GM19023 (cell line): ENCODE data around the gene KCNK15.
"Not testable (repeated sequence)": the region's sequence is repeated elsewhere in the genome, so short reads cannot be mapped to it uniquely, and the experiment has no call there.

ENCODE experiments used
- ATAC-seq: cut with Tn5 transposase; IDR thresholded peaks from one replicate; pipeline ENCODE4 v1.9.1; 2021; ENCODE audit warnings: mild to moderate bottlenecking, moderate library complexity; ENCODE audit not compliant: unreplicated experiment

Gene KCNK15

DNA sequence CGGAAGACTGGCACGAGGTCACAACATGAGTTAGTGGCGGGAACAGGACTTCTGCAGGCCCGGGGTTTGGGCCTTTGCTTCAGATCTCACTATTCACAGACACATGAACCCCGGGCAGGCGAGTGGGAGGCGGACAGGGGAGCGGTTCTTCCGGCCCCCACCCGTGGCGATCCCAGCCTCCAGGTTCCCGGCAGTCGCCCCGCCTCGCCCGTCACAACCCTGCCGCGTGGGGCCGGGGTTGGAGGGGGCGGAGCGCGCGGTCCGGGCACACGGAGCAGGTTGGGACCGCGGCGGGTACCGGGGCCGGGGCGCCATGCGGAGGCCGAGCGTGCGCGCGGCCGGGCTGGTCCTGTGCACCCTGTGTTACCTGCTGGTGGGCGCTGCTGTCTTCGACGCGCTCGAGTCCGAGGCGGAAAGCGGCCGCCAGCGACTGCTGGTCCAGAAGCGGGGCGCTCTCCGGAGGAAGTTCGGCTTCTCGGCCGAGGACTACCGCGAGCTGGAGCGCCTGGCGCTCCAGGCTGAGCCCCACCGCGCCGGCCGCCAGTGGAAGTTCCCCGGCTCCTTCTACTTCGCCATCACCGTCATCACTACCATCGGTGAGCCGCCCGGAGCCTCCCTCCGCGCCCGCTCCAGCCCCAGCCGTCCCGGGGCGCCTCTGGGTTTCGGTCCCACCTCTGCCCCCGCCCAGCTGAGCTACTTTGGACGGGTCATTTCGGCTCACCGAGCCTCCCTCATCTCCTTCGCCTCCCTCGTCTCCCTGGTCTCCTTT, at the start of gene KCNK15:
KCNK15 (plus strand) TSS at position 268 of the 769 bp plus-strand sequence; CDS start at position 314, 46 bp downstream.
- ATAC-seq, result no peak

DNA sequence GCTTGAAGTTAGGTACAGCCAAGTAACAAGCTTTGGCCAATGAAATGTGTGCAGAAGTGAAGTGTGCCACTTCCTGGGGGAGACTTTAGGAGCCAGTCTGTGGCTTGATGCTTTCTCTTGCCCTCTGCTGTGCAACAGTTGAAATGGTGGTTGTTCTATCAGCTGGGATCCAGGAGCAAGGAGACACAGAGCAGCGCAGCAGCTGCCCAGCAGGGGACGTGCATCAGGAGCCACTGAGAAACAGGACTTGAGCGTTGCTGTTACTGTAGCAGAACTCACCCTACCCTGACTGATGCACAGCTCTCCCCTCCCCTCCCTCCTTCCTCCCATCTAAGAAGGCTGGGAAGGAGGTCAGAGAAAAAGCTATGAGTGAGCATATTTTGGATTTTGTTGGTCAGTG, 49.4 kb upstream of the KCNK15 start:
- ATAC-seq, result no peak

DNA sequence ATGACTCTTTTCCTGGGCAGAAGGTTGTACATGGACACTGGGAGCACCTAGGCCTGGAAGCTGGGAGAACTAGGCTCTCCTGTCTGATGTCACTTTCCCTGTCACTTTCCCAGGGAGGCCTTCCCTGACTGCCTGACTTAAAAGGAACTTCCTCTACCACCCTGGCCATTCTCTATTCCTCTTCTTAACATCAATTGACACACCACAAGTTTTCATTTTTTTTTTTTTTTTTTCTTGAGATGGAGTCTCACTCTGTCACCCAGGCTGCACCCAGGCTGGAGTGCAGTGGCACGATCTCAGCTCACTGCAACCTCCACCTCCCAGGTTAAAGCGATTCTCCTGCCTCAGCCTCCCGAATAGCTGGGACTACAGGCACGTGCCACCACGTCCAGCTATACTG, 48.6 kb upstream of the KCNK15 start:
- ATAC-seq, result not testable (repeated sequence)

DNA sequence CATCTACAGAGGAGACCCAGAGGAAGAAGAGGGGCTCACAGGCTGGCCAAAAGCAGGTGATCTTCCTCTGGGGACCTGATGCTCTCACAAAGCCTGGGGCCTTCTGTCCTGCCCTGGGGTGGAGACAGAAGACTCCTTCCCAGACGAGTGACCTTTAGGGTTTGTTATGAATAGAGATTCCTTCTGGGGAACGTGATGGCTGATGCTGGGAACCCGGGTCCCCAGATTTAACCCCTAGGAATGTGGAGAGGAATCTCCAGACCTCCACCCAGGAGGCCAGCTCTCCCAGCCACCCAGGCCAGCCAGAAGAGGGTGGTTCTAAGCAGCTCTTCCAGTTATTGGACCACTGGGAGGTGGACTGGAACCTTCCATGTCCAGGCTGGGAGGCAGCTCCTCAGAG, 47.3 kb upstream of the KCNK15 start:
- ATAC-seq, result no peak

DNA sequence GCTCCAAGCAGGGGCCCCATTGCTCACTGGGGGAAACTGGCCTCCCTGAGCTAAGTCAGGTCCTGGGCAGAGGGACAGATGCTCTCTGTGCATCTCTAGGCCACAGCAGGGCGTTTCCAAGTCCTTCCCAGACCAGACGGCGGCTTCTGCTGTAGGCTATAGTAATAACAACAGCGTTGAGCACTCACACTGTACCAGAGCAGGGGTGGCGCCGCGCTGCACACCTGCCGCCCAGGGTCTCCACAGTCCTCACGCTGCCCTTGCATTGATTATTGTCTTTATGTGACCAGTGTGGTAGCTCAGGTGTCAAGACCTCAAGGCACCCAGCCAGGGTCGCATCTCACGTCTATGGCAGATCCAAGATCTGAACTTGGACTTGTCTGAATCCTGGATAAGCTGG, 45.4 kb upstream of the KCNK15 start:
- ATAC-seq, result no peak

DNA sequence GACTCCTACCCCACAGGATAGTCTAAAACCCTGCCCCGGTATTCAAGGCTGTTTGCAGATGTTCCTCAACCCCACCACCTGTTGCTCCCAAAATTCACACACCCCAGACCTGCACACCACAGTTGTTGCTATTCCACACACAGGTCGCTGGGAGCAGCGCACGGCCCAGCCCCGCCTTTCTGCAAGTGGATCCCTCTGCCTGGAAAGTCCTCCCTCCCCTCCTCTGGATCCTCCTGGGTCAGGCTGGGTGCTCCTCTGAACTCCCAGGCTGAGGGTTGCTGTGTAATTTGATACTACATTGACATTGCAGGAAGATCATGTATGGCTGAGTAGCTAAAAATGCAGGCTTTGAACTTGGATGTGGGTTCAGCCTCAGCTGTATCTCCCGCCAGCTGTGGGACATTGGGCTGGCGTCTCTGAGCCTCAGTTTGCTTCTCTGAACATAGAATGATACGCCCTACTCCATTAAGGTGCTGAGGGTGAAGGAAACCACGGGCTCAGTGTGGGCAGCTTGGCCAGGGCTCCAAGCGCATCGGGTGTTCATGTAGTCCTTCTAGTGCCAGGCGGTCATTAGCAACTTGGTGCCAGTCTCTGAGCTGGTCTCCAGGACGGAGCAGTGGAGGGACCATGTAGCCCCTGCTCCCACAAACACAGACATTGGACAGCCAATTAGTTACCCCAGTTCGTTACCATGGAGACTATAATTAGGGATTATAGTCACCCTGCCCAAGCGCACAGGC, 44.4 kb upstream of the KCNK15 start:
- ATAC-seq, result no peak

DNA sequence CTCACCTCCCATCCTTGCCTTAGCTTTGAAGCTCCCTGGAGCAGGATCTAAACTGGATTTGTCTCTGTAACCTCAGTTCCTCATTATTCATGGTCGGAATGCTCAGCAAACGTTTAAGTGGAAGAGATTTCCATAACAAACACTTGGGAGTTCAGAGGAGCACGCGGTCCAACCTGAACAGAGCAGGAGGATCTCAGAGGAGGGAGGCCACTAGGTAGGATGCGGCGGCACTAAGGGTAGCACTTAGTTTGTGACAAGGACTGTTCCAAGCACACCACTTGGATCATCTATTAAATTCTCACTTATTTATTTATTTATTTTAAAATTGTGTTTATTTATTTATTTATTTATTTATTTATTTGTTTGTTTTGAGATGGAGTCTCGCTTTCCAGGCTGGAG, 43.8 kb upstream of the KCNK15 start:
- no peak for ATAC-seq

DNA sequence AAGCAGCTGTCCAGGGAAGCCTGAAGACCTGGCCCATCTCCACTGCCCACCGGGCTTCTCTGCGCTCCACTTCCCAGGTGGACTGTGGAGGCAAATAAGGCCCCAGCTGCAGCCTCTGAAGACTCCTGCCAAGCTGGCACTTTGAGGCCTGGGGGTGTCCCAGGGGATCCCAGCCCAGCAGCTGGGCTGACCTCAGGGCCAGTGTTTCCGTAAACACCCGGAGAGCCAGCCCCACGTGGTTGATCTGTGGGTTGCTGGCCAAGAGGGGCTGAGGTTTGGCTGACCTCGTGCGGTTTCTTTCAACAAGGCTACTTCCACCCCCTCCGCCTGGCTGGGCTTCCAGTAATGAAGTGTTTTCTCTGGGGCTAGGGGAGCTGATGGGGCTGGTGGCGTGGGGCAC, 42.9 kb upstream of the KCNK15 start:
- no peak for ATAC-seq

DNA sequence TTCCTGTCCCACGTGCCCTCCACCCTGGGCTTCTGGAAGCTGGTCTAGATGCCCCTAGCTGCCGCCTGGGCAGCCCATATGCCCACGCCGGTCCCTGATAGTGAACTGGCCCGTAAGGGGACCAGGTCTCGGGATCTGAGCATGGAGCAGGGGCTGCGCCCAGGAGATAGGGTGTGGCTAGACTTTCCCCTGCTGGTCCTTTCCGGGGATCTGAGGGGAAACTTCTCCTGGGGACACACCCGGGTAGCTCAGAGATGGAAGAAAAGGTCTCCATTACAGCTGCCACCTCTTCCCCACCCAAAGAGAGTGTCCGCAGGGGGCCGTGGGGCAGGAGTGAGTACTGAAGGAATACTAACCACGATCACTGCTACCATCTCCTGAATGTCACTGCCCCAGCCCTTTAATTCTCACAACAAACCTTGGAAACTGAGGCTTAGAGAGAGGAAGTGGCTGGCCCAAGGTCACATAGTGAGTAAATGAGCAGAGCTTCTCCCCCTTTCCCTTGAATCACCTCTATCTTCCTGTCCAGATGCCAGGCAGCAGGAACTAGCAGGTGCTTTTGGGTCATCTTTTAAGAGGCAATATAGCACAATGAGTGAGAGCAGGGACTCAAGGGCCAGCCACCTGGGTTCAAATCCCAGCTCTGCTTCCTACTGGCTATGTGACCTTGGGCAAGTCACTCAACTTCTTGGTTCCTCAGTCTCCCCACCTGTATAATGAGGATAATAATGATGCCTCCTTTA, 42.3 kb upstream of the KCNK15 start:
- no peak for ATAC-seq

DNA sequence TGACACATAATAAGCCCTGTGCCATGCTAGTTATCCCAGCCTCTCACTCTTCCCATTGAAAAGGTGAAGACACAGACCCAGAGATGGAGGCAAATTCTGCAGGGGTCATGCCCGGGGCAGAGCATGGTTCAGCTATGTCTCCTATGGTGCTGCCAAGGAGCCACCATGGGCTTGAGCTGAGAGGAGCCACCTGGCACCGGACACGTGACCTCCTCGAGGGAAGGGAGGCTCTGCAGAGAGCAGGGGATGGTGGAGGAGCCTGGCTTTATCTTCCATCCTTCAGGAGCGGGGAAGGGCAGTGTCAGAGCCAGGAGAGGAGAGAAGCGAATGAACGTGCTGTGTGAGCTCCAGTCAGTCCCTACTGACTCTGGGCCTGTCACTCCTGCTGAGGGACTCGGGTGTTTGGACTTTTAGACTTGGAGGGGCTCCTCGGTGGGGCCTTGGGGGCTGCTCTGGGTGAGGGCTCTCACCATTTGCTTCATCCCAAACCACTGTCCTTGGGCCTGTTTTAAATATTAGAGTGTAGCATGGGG, 41.6 kb upstream of the KCNK15 start:
- no peak for ATAC-seq

DNA sequence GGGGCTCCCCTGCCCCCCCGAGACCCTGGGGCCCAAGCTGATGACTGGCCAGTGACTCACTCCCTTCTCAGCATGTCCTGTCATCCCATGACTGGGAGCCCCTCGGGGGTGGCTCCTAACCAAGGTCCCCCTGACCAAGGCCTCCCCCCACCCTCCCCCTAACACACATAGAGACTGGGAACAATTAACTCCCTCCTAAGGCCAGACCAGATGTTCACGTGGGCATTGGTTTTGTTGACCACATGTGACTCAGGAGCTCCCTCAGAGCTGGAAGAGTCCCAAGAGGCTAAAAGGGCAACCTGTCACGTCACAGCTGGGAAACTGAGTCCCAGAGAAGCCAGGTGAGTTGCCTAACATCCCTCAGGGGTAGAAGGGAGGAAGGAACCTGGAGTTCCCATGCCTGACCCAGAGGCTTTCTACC, 41.1 kb upstream of the KCNK15 start:
- ATAC-seq, result no peak

DNA sequence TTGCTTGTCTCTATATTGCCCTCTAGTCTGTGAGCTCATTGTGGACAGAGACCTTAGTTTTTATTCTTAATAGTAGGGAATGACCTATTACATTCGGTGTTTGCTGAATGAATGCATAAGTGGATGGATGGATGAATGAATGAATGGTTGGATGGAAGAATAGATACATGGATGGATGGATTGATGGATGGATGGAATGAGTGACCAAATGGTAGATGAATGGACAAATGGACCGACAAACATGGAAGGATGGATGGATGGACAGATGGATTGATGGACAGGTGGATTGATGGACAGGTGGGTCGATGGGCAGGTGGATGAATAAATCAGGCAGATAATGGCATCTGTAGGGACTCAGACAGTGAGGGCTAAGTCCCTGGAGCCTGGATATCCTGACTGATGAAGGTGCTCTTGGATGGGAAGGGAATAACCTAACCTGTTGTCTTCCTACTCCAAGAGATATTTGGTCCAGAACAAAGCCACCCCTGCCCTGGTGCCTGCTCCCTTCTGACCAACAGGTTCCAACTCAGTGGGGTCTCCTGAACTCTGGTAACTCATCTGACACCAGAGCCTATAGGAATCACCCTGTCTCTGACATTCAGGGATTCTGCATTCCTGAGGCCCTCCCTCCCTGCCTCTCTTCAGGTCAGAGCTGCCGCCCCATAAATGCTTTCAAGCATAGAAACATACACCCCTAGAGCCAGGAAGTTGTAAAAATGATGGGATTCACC, 40.1 kb upstream of the KCNK15 start:
- ATAC-seq, result no peak

DNA sequence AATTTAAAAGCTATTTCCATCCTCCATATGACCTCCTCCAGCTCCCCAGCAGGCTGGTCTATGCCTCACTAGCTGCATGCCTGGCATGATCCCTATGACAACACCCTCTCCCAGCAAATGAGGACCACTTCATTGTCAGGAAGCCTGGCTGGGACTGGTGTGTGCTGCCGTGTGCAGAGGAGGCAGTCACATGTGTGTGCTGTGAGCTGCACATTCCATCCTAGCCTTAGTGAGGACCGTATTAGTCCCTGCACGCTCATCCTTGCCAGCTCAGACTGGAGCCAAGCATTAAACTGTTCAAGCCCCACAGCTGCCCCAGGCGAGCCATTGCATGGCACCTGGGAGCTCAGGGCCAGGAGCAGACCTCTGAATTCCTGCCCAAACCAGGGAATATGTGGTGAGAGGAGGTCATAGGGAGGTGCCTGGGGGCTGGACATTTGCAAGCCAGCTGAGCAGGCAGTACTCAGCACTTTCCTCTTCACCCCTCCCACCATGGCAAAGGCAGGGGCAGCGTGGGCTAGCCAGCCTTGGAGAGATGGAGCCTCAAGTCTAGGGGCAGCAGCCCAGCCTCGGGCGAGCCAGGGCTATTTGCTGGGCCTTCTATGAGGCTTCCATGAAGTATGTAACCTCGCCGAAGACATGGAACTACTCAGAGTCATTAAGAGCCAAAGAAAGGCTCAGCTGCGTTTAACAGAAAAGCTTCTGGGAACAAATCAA, 39.2 kb upstream of the KCNK15 start:
- ATAC-seq, result no peak

DNA sequence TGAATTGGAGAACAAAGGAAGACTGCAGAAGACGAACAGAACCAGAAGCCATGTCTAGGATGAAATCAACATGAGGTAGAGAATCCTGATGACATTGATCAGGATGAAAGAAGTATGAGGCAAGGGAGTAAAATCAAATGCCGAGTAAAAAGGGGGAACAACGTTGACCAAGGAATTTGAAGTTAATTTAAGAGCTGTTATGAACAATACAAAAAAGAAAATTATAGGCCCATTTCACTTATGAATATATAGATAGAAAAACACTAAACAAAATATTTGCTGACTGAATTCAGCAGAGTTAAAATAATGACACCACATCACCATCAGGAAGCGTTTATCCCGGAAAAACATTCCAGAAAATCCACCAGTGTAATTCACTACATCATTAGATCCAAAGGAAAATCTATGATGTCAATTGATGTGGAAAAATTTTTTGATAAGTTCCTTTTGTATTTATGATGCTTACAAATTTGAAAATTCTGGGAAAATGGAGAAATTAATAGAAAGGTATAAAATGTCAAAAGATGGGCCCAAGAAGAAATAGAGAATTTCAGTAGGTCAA, 38.6 kb upstream of the KCNK15 start:
- ATAC-seq, result no peak

DNA sequence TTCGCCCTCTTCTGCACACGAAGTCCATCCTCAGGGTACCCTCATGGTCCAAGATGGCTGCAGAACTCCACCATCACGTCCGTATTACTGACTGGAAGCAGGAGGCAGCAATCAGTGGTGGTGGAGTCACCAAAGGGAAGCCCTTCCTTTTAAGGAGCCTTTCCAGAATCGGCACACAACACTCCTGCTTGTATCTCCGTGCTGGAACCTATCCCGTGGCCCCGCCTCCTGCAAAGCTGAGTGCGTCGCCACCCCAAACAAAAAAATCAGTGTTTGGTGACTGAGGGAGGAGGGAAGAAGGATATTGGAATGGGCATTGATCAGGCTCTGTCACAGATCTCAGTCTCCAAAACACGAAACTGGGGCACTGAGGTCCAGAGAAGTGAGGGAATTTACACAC, 36.3 kb upstream of the KCNK15 start:
- no peak for ATAC-seq

DNA sequence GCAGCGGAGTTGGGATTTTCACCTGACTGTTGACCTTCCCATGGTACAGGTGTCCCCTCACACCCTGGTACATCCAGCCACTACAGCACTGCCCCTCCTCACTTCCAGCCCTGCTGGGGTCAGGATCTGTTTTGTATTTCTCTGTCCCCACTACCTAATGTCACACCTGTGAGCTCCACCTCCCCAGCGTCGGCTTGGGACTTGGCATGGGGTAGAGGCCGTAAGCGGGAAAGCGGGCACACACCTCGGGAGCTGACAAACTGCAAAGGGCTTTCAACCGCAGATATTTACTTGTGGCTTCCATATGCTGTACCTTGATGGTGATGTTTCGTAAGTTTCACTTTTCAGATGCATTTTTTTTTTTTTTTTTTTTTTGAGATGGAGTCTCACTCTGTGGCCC, 35.9 kb upstream of the KCNK15 start:
- no peak for ATAC-seq

DNA sequence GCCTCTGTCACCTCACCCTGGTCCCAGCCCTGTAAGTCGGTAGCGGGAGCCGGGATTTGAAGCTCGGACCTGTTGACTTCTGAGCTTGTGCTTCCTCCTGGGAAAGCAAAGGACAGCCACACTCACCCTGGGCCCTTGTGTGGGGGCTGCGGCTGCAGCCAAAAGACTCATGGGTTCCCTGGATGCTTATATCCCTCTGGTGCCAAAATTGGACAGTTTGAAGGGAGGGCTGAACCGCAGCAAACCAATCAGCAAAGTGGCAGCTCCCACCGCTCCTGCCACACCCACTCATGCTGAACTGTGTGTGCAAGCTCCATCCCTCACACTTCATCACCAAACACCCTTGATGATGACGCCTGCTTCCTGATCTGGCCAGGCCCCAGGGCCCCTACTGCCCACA, 34.4 kb upstream of the KCNK15 start:
- ATAC-seq, result no peak

DNA sequence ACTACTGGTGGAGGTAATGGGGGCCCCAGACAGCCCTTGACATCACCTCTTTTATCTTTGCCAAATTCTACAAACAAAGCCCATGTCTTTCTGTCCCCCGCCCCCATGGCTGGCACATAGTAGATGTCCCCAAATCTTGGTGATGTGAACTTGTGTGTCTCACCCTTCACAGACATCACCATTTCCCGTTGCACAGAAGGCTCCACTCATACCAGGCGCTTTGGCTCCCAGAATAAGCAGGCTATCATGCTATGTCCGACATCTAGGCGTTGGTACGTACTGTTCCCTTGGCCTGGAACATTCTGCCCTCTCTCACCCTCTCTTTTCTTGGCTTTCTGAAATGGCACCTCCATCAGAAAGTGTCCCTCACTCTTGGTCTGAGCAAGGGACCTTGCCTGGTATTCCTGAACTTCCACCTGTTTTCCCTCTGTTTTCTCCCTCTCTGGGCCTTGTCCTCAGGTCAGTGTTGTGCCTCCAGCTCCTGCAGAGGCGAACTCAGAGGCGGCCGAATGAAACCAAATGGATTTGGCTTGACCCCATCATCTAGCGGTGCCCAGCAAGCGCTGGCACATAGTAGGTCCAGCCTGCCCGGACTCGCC, 31.5 kb upstream of the KCNK15 start:
- no peak for ATAC-seq

DNA sequence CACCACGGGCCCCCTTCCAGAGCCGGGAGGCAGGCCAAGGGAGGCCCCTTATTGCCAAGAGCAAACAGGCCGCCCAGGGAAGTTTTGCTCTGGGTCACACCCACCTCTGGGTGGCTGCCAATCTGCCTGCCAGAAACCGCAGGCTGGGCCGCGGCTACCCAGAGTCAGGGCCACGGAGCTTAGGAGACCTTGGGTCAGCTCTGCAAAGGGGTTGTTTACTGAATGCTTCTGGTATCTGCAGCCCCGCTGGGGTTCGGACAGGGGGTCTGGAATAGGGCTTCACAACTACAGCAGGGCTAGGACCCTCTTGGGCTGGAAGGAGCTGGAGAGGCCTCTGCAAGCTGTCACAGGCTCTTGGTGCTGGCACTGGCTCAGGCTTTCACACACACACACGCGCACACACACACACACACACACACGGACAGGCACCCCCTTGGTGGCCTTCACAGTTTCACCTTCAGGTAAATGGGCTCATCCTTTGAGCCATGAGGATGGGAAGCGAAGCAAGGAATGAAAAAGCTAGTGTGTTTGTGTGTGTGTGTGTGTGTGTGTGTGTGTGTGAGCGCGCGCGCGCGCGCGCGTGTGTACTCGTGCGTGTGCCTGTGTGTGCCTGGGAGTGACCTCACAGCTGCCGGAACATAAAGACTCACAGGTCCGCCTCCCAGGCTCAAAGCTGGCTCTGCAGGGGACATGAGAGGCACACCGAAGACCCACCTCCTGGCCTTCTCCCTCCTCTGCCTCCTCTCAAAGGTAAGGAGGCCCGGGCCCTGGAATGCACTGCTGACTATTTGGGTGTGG, 30.8 kb upstream of the KCNK15 start, which contains the start of gene CCN5:
CCN5 (plus strand) TSS at position 669 of the 798 bp plus-strand sequence; CDS start at position 691, 22 bp downstream.
- ATAC-seq, result no peak
